GM18526 (cell line): Measurements from ENCODE around the gene ZCCHC7.
A peak's percentile ranks its signal among the peaks of the same experiment; 100 is the strongest.

Experiments used
- POLR2A ChIP-seq: IDR thresholded peaks from 3 replicates; pipeline ENCODE4 v1.6.1; 2011; ENCODE audit not compliant: insufficient read length; ENCODE audit errors: extremely low read depth

The ZCCHC7 gene

GRCh38 chr9:37119907-37120842 is at the start of gene ZCCHC7:
Gene ZCCHC7, plus strand, starts transcription at chr9:37120574.
- TF ChIP-seq POLR2A, result peak; percentile 90

- TF ChIP-seq POLR2A, result peak; percentile 67
Measured at GRCh38 chr9:37079370-37080164, 40.8 kb upstream of the ZCCHC7 start.

GRCh38 chr9:37082214-37082765 is 38.1 kb upstream of the ZCCHC7 start:
- no peak for TF ChIP-seq POLR2A

GRCh38 chr9:37083654-37084053 is 36.7 kb upstream of the ZCCHC7 start:
- TF ChIP-seq POLR2A, result no peak

GRCh38 chr9:37085233-37085632 is 35.1 kb upstream of the ZCCHC7 start:
- no peak for TF ChIP-seq POLR2A

- TF ChIP-seq POLR2A, result no peak
Measured at GRCh38 chr9:37094751-37095150, 25.6 kb upstream of the ZCCHC7 start.

DNA sequence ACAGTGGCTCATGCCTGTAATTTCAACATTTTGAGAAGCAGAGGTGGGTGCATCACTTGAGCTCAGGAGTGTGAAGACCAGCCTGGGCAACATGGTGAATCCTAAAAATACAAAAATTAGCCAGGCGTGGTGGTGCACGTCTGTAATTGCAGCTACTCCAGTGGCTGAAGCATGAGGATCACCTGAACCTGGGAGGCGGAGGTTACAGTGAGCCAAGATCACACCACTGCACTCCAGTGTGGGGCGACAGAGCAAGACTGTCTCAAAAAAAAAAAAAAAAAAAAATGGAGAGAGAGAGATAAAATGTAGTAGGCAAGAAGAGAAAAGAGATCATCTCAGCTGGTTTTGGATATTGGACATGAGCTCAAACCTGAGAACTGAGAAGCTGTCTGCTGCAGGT is 23.7 kb upstream of the ZCCHC7 start:
- no peak for TF ChIP-seq POLR2A

DNA sequence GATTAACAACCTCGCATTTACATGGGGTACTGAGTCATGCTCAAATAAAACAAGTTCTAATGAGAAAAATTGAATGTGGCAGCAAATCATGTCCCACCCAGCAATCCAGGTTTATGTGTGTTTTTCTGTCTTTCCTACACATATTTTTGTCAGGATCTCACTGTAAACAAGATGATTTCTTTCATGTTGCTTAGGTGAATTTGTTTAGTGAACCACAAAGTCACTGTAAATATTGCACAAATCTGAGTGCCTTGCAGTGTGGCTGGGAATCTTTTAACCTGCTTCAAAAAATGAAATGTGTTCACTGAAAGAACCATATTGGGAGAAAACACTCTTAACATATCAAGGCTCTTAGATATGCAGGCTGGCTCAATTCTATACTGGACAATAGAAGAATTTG is 23.1 kb upstream of the ZCCHC7 start:
- TF ChIP-seq POLR2A, result no peak

- no peak for TF ChIP-seq POLR2A
Measured at GRCh38 chr9:37100327-37100726, 20.0 kb upstream of the ZCCHC7 start.

- no peak for TF ChIP-seq POLR2A
Measured at GRCh38 chr9:37100741-37101140, 19.6 kb upstream of the ZCCHC7 start.

- TF ChIP-seq POLR2A, result no peak
Measured at GRCh38 chr9:37102486-37102885, 17.9 kb upstream of the ZCCHC7 start.

- TF ChIP-seq POLR2A, result no peak
Measured at GRCh38 chr9:37104183-37104889, 16.0 kb upstream of the ZCCHC7 start.

- no peak for TF ChIP-seq POLR2A
Measured at GRCh38 chr9:37105234-37105633, 15.1 kb upstream of the ZCCHC7 start.

GRCh38 chr9:37107701-37108100 is 12.7 kb upstream of the ZCCHC7 start:
- TF ChIP-seq POLR2A, result no peak

DNA sequence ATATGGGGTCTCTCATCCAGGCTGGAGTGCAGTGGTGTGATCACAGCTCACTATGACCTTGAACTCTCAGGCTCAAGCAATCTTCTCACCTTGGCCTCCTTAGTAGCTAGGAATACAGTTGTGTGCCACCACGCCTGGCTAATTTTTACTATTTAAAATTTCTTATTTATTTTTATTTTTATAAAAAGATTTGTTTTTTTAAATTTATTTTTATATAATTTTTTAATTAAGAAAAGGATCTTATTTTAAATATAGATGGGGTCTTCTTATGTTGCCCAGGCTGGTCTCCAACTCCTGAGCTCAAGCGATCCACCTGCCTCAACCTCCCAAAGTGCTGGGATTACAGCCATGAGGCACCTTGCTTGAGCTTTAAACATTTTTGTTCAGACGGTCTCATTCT is 2.4 kb upstream of the ZCCHC7 start:
- no peak for TF ChIP-seq POLR2A
